Natural killer cell (primary cell): ENCODE data around the gene MAOB. TPM values are rescaled to one million over a fixed set of nuclear protein-coding genes. Genes with fewer than 3 reads are reported as not detected.
A peak's percentile ranks its signal among the peaks of the same experiment; 100 is the strongest.

Experiments
- ATAC-seq, 3 donors: fragments of 150-1000 bp in 2 of 3; fragments of 200-7000 bp in 1 of 3; cut with Tn5 transposase; 1 replicate in 1 of 3; 2 replicates in 2 of 3; pipeline ENCODE4 v1.10.0; 2021; ENCODE audit warnings: mild to moderate bottlenecking in 2 of 3, moderate library complexity in 2 of 3
- DNase-seq, 2 donors: peaks; one replicate each; pipeline versions ENCODE4 v3.0.0 to v3.0.0-alpha.2; 2013 to 2021; ENCODE audit warnings: mixed read lengths in 1 of 2
- H3K27ac ChIP-seq: one replicate; pipeline ENCODE4 v1.5.1; 2013; ENCODE audit warnings: mild to moderate bottlenecking, low read length
- H3K27me3 ChIP-seq: one replicate; pipeline ENCODE4 v1.6.1; 2013; ENCODE audit warnings: low read length; ENCODE audit not compliant: control insufficient read depth, insufficient read depth
- H3K36me3 ChIP-seq: one replicate; pipeline ENCODE4 v1.6.1; 2013; ENCODE audit warnings: low read length; ENCODE audit not compliant: control insufficient read depth, insufficient read depth
- H3K4me1 ChIP-seq: one replicate; pipeline ENCODE4 v1.6.1; 2013; ENCODE audit warnings: low read length; ENCODE audit not compliant: control insufficient read depth, insufficient read depth
- H3K4me3 ChIP-seq: one replicate; pipeline ENCODE4 v1.5.1; 2013; ENCODE audit warnings: low read length
- H3K9me3 ChIP-seq: one replicate; pipeline ENCODE4 v1.6.1; 2013; ENCODE audit warnings: low read length; ENCODE audit not compliant: control insufficient read depth, insufficient read depth
- H3K27ac Mint-ChIP-seq, 2 donors: one replicate each; pipeline ENCODE4 v1.8.0; 2022; ENCODE audit warnings: mild to moderate bottlenecking in 2 of 2, mixed read lengths in 2 of 2, moderate library complexity in 1 of 2
- H3K27me3 Mint-ChIP-seq, 2 donors: one replicate each; pipeline ENCODE4 v1.8.0; 2022; ENCODE audit warnings: low read depth in 2 of 2, mixed read lengths in 2 of 2
- H3K36me3 Mint-ChIP-seq: one replicate; pipeline ENCODE4 v1.8.0; 2022; ENCODE audit warnings: mixed read lengths
- H3K4me1 Mint-ChIP-seq, 2 donors: one replicate each; pipeline ENCODE4 v1.8.0; 2022; ENCODE audit warnings: mixed read lengths in 2 of 2
- H3K4me3 Mint-ChIP-seq: one replicate; pipeline ENCODE4 v1.8.0; 2022; ENCODE audit warnings: mild to moderate bottlenecking, moderate library complexity, mixed read lengths
- H3K9me3 Mint-ChIP-seq, 2 donors: one replicate each; pipeline ENCODE4 v1.8.0; 2022; ENCODE audit warnings: mixed read lengths in 2 of 2
- CTCF ChIP-seq: fragments of 200-600 bp; IDR thresholded peaks from one replicate; pipeline ENCODE4 v1.8.0; 2022; ENCODE audit warnings: antibody characterized with exemption
- WGBS: methylation state at CpG from one replicate; pipeline ENCODE4 v1.1.7; 2013; ENCODE audit warnings: missing lambda C conversion rate; ENCODE audit not compliant: insufficient coverage; 5-methylcytosine and 5-hydroxymethylcytosine counted together
- intact Hi-C: fragments of 100-400 bp; cut with micrococcal nuclease; formaldehyde crosslinking; loops from one replicate; pipeline ENCODE4 v1.14.2; 2022
- total RNA-seq, 4 donors: library from RNA; stranded (reverse); fragments of 120-200 nt in 1 of 4; gene quantifications; one replicate each; pipeline versions ENCODE4 v1.2.3 to v1.2.4, GENCODE V29; 2013 to 2022

MAOB gene
- total RNA-seq, 3 donors from 2014 or later (not counting 1 experiment from before 2014, with no cell fraction given): 0.26 TPM; not detected in 2

- Histone ChIP-seq H3K4me1 (no peaks in the 10 kb centered on the region), H3K9me3 (no peaks in the 10 kb centered on the region), H3K36me3 (no peaks in the 10 kb centered on the region), H3K27ac (no peak overlapping the region), H3K4me3 (no peak overlapping the region), H3K27me3 (no peaks in the 10 kb centered on the region)
- no peak for DNase-seq
- no peak for TF ChIP-seq CTCF
- H3K4me3 Mint-ChIP-seq: no peak overlapping the region
- ATAC-seq: no peak
- H3K36me3 Mint-ChIP-seq: no peaks in the 10 kb centered on the region
- intact Hi-C loops: no loop called here
- no peak overlapping the region for H3K27ac Mint-ChIP-seq
- H3K9me3 Mint-ChIP-seq: no peaks in the 10 kb centered on the region
- no peaks in the 10 kb centered on the region for H3K4me1 Mint-ChIP-seq
- 78% methylated on average over 1 of the region's 1 CpG for WGBS
- H3K27me3 Mint-ChIP-seq: peaks cover 0 to 8% of the 10 kb centered on the region in 2 donors
These were observed 60.2 kb downstream of the MAOB start for GRCh38 chrX:43822014-43822413.

GRCh38 chrX:43817444-43817843 is 64.8 kb downstream of the MAOB start:
- ATAC-seq (no peak), DNase-seq (no peak)
- TF ChIP-seq CTCF: no peak
- Mint-ChIP-seq H3K9me3 (no peaks in the 10 kb centered on the region), H3K27me3 (peaks cover 0 to 8% of the 10 kb centered on the region in 2 donors), H3K4me1 (peaks cover 6 to 7% of the 10 kb centered on the region in 2 donors), H3K36me3 (no peaks in the 10 kb centered on the region), H3K27ac (no peak overlapping the region), H3K4me3 (no peak overlapping the region)
- WGBS: 83% methylated on average over 2 of the region's 3 CpGs
- H3K4me1 ChIP-seq: peaks cover 4% of the 10 kb centered on the region
- H3K9me3 ChIP-seq: no peaks in the 10 kb centered on the region
- H3K27ac ChIP-seq: no peak overlapping the region
- H3K36me3 ChIP-seq: no peaks in the 10 kb centered on the region
- no peaks in the 10 kb centered on the region for H3K27me3 ChIP-seq
- no peak overlapping the region for H3K4me3 ChIP-seq
- intact Hi-C loops: no loop called here

GRCh38 chrX:43815209-43815608 is 67.0 kb downstream of the MAOB start:
- H3K4me3 Mint-ChIP-seq: no peak overlapping the region
- no peak overlapping the region for H3K27ac Mint-ChIP-seq
- no peaks in the 10 kb centered on the region for H3K36me3 ChIP-seq
- 80% methylated on average over 1 of the region's 2 CpGs for WGBS
- no peaks in the 10 kb centered on the region for H3K36me3 Mint-ChIP-seq
- H3K9me3 Mint-ChIP-seq: no peaks in the 10 kb centered on the region
- no peaks in the 10 kb centered on the region for H3K27me3 ChIP-seq
- peaks cover 6 to 10% of the 10 kb centered on the region in 2 donors for H3K4me1 Mint-ChIP-seq
- peaks cover 2 to 8% of the 10 kb centered on the region in 2 donors for H3K27me3 Mint-ChIP-seq
- H3K9me3 ChIP-seq: no peaks in the 10 kb centered on the region
- intact Hi-C loops: no loop called here
- no peak for TF ChIP-seq CTCF
- H3K27ac ChIP-seq: no peak overlapping the region
- DNase-seq (no peak), ATAC-seq (no peak)
- H3K4me1 ChIP-seq: peaks cover 4% of the 10 kb centered on the region
- no peak overlapping the region for H3K4me3 ChIP-seq

GRCh38 chrX:43813898-43814297 is 68.4 kb downstream of the MAOB start:
- ATAC-seq: peak in 1 of 3 donors; percentile 29
- H3K27ac Mint-ChIP-seq: no peak overlapping the region

More at GRCh38 chrX:43813898-43814297, 68.4 kb downstream of the MAOB start:
- Histone ChIP-seq H3K9me3 (no peaks in the 10 kb centered on the region), H3K27me3 (no peaks in the 10 kb centered on the region), H3K36me3 (no peaks in the 10 kb centered on the region), H3K4me1 (peaks cover 4% of the 10 kb centered on the region), H3K27ac (no peak overlapping the region), H3K4me3 (no peak overlapping the region)
- Mint-ChIP-seq H3K4me3 (no peak overlapping the region), H3K9me3 (no peaks in the 10 kb centered on the region), H3K4me1 (peaks cover 6 to 10% of the 10 kb centered on the region in 2 donors), H3K27me3 (peaks cover 2 to 8% of the 10 kb centered on the region in 2 donors), H3K36me3 (no peaks in the 10 kb centered on the region)
- peak in 1 of 2 donors; percentile 14 for DNase-seq
- no peak for TF ChIP-seq CTCF
- intact Hi-C loops: no loop called here
